ENCODE measurements around the gene PPP1R27. TPM values are rescaled to one million over a fixed set of nuclear protein-coding genes. Genes with fewer than 3 reads are reported as not detected.

Gene PPP1R27, protein sequence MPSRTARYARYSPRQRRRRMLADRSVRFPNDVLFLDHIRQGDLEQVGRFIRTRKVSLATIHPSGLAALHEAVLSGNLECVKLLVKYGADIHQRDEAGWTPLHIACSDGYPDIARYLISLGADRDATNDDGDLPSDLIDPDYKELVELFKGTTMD
- total RNA-seq (2022), result 0.29 TPM in 1 of 2 replicates, not detected in the other
- percentile 35 among the genes with signal in this experiment for Bru-seq, nascent RNA
- BruChase-seq, experiment 1, labeled RNA remaining after a 6-hour chase, result percentile 53 among the genes with signal in this experiment
- percentile 27 among the genes with signal in this experiment for BruChase-seq, experiment 2, labeled RNA remaining after a 2-hour chase
- long read RNA-seq, result 0 reads

DNA sequence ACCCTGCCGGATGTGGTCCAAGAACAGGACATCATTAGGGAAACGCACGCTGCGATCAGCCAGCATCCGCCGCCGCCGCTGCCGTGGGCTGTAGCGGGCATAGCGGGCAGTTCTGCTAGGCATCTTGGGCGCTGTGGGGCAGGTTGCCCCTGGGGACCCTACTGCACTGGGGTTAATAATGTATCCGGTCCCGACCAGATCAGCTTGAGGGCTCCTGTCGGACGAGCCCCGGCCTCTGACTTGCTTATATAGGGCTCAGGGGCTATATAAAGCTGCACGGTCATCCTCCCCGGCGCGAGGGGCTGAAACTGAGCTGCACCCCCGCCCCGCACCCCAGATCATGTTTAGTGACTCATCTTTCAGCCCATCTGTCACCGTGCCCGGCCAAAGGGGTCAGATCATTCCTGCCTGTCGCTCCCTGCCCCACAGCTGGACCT is at the start of gene PPP1R27:
Gene PPP1R27 (minus strand): TSS at position 220 of the 437 bp plus-strand sequence. CDS start 97 bp downstream, at position 123.
- Mint-ChIP-seq H3K27me3 (ENCODE audit: insufficient read depth, unreplicated experiment) (no peaks in the 10 kb centered on the region), H3K4me1 (ENCODE audit: insufficient read depth, unreplicated experiment) (peaks cover 9% of the 10 kb centered on the region), H3K27ac (ENCODE audit: low read depth, unreplicated experiment) (peak within 1 kb of the TSS; percentile 80), H3K4me3 (ENCODE audit: unreplicated experiment) (peak within 1 kb of the TSS; percentile 79), H3K9me3 (ENCODE audit: unreplicated experiment) (no peaks in the 10 kb centered on the region), H3K36me3 (ENCODE audit: insufficient read depth, unreplicated experiment) (peaks cover 5% of the 10 kb centered on the region)
- BruUV-seq (replicated peaks), result no TSS peak
- DNase-seq (ENCODE audit: unreplicated experiment), result no peak
- CTCF ChIA-PET, result no interaction called here
- POLR2A ChIA-PET, result interaction anchor here (1.2 to 2.3 kb wide), 3 partner anchors 20 to 264 kb away, joined by 4 to 9 read pairs (median 5); partner anchors contain the start of gene FASN
- intact Hi-C loops (cut with micrococcal nuclease), result no loop called here
- TF ChIP-seq, protein P1, sequence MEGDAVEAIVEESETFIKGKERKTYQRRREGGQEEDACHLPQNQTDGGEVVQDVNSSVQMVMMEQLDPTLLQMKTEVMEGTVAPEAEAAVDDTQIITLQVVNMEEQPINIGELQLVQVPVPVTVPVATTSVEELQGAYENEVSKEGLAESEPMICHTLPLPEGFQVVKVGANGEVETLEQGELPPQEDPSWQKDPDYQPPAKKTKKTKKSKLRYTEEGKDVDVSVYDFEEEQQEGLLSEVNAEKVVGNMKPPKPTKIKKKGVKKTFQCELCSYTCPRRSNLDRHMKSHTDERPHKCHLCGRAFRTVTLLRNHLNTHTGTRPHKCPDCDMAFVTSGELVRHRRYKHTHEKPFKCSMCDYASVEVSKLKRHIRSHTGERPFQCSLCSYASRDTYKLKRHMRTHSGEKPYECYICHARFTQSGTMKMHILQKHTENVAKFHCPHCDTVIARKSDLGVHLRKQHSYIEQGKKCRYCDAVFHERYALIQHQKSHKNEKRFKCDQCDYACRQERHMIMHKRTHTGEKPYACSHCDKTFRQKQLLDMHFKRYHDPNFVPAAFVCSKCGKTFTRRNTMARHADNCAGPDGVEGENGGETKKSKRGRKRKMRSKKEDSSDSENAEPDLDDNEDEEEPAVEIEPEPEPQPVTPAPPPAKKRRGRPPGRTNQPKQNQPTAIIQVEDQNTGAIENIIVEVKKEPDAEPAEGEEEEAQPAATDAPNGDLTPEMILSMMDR (IDR thresholded peaks at IDR 0.05; ENCODE audit: unreplicated experiment), result no peak

DNA sequence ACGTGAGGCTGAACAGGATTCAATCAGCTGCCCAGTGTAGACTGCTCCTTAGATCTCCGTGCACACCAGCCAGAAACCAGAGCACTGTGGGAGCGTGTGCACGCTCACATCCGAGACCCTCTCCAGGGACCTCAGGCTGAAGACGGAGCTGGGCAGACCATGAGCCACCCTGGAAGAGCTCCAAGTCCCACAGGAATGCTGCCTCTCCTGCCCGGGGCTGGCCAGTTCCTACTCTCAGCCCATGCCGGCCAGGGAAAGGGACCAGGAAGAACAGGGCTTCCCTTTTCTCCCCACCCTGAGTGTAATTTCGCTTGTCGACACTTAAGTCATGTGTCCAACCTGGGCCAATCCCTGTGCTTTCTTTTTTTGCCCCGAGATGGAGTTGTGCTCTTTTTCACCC is 49.7 kb upstream of the PPP1R27 start:
- H3K36me3 Mint-ChIP-seq (ENCODE audit: insufficient read depth, unreplicated experiment), result peaks cover 84% of the 10 kb centered on the region
- ChIA-PET CTCF (interaction anchor here (0.6 to 2.0 kb wide), 2 partner anchors 12 to 13 kb away, joined by 3 to 6 read pairs; no protein-coding TSS in a partner anchor), POLR2A (interaction anchor here (0.6 to 3.3 kb wide), 5 partner anchors 12 to 556 kb away, joined by 3 to 21 read pairs (median 4); partner anchors contain the start of gene ARHGDIA)
- no peaks in the 10 kb centered on the region for H3K27me3 Mint-ChIP-seq (ENCODE audit: insufficient read depth, unreplicated experiment)
- no peak overlapping the region for H3K4me3 Mint-ChIP-seq (ENCODE audit: unreplicated experiment)
- TF ChIP-seq, protein P1 (IDR thresholded peaks at IDR 0.05; ENCODE audit: unreplicated experiment), result no peak
- no peaks in the 10 kb centered on the region for H3K9me3 Mint-ChIP-seq (ENCODE audit: unreplicated experiment)
- peak overlapping the region; percentile 43 for H3K27ac Mint-ChIP-seq (ENCODE audit: low read depth, unreplicated experiment)
- no peak for DNase-seq (ENCODE audit: unreplicated experiment)
- peaks cover 26% of the 10 kb centered on the region for H3K4me1 Mint-ChIP-seq (ENCODE audit: insufficient read depth, unreplicated experiment)
- no TSS peak for BruUV-seq (replicated peaks)
- intact Hi-C loops (cut with micrococcal nuclease), result no loop called here

DNA sequence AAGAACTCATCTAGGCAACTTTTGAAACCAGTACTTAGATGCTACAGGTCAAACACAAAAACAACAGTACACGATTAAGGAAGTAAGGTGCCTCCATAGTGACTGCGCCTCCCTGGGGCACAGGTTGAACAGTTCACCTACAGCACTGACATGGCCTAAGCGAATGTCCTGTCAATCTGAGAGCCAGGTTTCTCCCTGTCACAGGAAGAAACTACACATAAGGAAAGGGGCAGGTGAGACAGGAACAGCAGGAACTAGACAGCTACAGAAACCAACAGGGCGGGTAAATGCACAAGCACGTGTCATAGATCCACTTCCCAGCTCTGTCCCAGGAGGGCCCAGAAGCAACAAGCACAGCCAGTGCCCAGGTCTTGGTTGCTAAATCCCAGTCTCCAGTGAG is 44.3 kb upstream of the PPP1R27 start:
- no TSS peak for BruUV-seq (replicated peaks)
- Mint-ChIP-seq H3K4me3 (ENCODE audit: unreplicated experiment) (no peak overlapping the region), H3K4me1 (ENCODE audit: insufficient read depth, unreplicated experiment) (no peaks in the 10 kb centered on the region), H3K9me3 (ENCODE audit: unreplicated experiment) (no peaks in the 10 kb centered on the region), H3K27me3 (ENCODE audit: insufficient read depth, unreplicated experiment) (no peaks in the 10 kb centered on the region), H3K36me3 (ENCODE audit: insufficient read depth, unreplicated experiment) (peaks cover 57% of the 10 kb centered on the region), H3K27ac (ENCODE audit: low read depth, unreplicated experiment) (no peak overlapping the region)
- DNase-seq (ENCODE audit: unreplicated experiment), result no peak
- TF ChIP-seq, protein P1 (IDR thresholded peaks at IDR 0.05; ENCODE audit: unreplicated experiment), result no peak
- ChIA-PET POLR2A (interaction anchor here (0.8 to 1.3 kb wide), 3 partner anchors 14 to 38 kb away, joined by 3 to 5 read pairs (median 3); no protein-coding TSS in a partner anchor), CTCF (no interaction called here)
- intact Hi-C loops (cut with micrococcal nuclease), result no loop called here

DNA sequence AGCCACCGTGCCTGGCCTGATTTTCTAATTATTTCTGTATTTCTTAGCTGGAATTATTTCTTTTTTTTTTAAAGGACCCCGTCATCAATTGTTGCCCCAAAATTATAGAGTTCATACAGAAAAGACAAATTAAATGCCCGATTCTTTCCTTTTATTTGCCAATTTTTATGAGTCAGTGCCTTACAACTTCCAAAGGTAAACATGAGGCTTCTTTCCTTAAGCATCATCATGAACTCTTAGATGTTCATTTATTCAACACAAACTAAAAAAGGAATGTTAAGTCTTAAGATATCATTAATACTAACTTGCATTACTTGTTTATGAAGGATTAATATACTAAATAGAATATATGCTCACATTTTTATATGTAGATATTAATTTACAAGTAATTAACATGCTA is 43.4 kb upstream of the PPP1R27 start:
- Mint-ChIP-seq H3K27me3 (ENCODE audit: insufficient read depth, unreplicated experiment) (no peaks in the 10 kb centered on the region), H3K27ac (ENCODE audit: low read depth, unreplicated experiment) (no peak overlapping the region), H3K4me3 (ENCODE audit: unreplicated experiment) (no peak overlapping the region), H3K36me3 (ENCODE audit: insufficient read depth, unreplicated experiment) (peaks cover 52% of the 10 kb centered on the region), H3K4me1 (ENCODE audit: insufficient read depth, unreplicated experiment) (no peaks in the 10 kb centered on the region), H3K9me3 (ENCODE audit: unreplicated experiment) (no peaks in the 10 kb centered on the region)
- TF ChIP-seq, protein P1 (IDR thresholded peaks at IDR 0.05; ENCODE audit: unreplicated experiment), result no peak
- no peak for DNase-seq (ENCODE audit: unreplicated experiment)
- no TSS peak for BruUV-seq (replicated peaks)
- ChIA-PET POLR2A (interaction anchor here (0.7 kb wide), 1 partner anchor 20 kb away, joined by 3 read pairs; no protein-coding TSS in a partner anchor), CTCF (no interaction called here)
- intact Hi-C loops (cut with micrococcal nuclease), result no loop called here
